ENCODE measurements around the gene MLANA. TPM values are rescaled to one million over a fixed set of nuclear protein-coding genes. Genes with fewer than 3 reads are reported as not detected.

The MLANA gene
- total and polyA plus RNA-seq, 10 of the 15 experiments (the other 5 are each of a cell fraction or from before 2014, with no cell fraction given): 0.11 to 0.26 (median 0.13) TPM; not detected in 6

DNA sequence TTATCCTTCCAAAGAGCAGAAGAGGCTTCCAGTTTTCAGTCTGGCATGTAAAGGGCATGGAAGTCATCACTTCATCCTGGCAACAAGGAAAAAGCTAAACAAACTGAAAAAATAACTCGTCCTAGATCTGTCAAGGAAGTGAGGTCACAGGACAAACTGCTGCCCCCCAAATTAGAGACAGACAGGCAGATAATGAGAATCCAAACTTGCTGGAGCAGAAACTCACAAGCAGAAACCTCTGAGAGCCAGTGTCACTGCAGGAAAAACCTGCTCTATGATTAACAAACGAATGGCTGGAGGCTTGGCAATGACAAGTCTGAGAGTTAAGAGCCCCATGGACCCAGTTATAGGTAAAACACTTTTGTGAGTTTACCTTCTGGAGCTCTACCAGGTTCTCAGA lies 18.9 kb upstream of the MLANA start:
- POLR2A ChIA-PET: interaction anchor here (0.6 to 1.5 kb wide), 2 partner anchors 11 to 15 kb away, joined by 3 to 6 read pairs; no protein-coding TSS in a partner anchor
- RAD21 ChIA-PET (ENCODE audit: unreplicated experiment): interaction anchor here (1.0 to 1.3 kb wide), 2 partner anchors 13 to 26 kb away, joined by 3 read pairs; no protein-coding TSS in a partner anchor

DNA sequence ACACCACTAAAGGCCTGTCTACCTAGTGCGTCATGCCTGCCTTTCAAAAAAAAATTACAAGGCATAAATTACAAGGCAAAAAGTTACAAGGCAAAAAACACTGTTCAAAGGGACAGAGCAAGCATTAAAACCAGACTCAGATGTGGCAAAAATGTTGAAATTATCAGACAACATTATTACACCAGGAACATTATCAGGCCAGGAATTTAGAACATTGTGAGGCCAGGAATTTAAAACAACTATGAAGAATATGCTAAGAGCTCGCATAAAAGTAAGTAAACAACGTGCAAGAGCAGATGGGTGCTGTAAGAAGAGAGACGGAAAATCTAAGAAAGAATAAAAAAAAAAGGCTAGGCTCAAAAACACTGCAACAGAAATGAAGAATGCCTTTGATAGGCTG lies 18.2 kb upstream of the MLANA start:
- no peak for FAIRE-seq
- H3K79me2 ChIP-seq (ENCODE audit: control insufficient read depth, insufficient read depth, low read length): no peaks in the 10 kb centered on the region
- ChIA-PET POLR2A (interaction anchor here (1.5 kb wide), 1 partner anchor 14 kb away, joined by 3 read pairs; no protein-coding TSS in a partner anchor), SMC1A (ENCODE audit: uncharacterized antibody, unreplicated experiment) (interaction anchor here (0.6 to 1.9 kb wide), 5 partner anchors 12 to 20 kb away, joined by 3 to 6 read pairs (median 3); no protein-coding TSS in a partner anchor), CTCF (interaction anchor here (0.8 to 3.6 kb wide), 5 partner anchors 15 to 123 kb away, joined by 3 to 13 read pairs (median 5); no protein-coding TSS in a partner anchor), RAD21 (ENCODE audit: unreplicated experiment) (interaction anchor here (1.3 kb wide), 1 partner anchor 14 kb away, joined by 3 read pairs; no protein-coding TSS in a partner anchor)
- peaks cover 5% of the 10 kb centered on the region; the same call in 1 of the 2 replicates for H3K4me1 ChIP-seq (ENCODE audit: control insufficient read depth, insufficient read depth, low read length)
- no peaks in the 10 kb centered on the region for H3K9me3 ChIP-seq (replicated peaks; ENCODE audit: control insufficient read depth, insufficient read depth, low read length)
- no peaks in the 10 kb centered on the region for H3K36me3 ChIP-seq (ENCODE audit: control insufficient read depth in 2 of 2, insufficient read depth in 2 of 2, low read length in 1 of 2)
- intact Hi-C loops (cut with micrococcal nuclease; ENCODE audit: unreplicated experiment): no loop called here
- WGBS (ENCODE audit: insufficient coverage, insufficient replicate concordance, low lambda C conversion rate, missing lambda C conversion rate): 55% methylated on average over 4 of the region's 4 CpGs
- H4K20me1 ChIP-seq (ENCODE audit: control insufficient read depth, insufficient read depth): no peaks in the 10 kb centered on the region
- H3K27me3 ChIP-seq (replicated peaks in 1 of 2; ENCODE audit: control insufficient read depth in 2 of 2, insufficient read depth in 2 of 2, low read length in 1 of 2): no peaks in the 10 kb centered on the region
- H3K4me3 ChIP-seq: no peak overlapping the region
- in situ Hi-C loops (cut with MboI): no loop called here
- DNase-seq (ENCODE audit: low read depth, low spot score): no peak
- H3K4me2 ChIP-seq (ENCODE audit: control insufficient read depth, insufficient read depth): no peak overlapping the region
- H2AFZ ChIP-seq (ENCODE audit: control insufficient read depth, low read depth, low read length): no peak overlapping the region
- no TSS peak for BruUV-seq (replicated peaks)
- ATAC-seq: no peak
- H3K27ac ChIP-seq (ENCODE audit: control insufficient read depth, insufficient read depth): no peak overlapping the region
- H3K9ac ChIP-seq (ENCODE audit: control insufficient read depth, insufficient read depth, low read length): no peak overlapping the region
- TF ChIP-seq, protein P1, sequence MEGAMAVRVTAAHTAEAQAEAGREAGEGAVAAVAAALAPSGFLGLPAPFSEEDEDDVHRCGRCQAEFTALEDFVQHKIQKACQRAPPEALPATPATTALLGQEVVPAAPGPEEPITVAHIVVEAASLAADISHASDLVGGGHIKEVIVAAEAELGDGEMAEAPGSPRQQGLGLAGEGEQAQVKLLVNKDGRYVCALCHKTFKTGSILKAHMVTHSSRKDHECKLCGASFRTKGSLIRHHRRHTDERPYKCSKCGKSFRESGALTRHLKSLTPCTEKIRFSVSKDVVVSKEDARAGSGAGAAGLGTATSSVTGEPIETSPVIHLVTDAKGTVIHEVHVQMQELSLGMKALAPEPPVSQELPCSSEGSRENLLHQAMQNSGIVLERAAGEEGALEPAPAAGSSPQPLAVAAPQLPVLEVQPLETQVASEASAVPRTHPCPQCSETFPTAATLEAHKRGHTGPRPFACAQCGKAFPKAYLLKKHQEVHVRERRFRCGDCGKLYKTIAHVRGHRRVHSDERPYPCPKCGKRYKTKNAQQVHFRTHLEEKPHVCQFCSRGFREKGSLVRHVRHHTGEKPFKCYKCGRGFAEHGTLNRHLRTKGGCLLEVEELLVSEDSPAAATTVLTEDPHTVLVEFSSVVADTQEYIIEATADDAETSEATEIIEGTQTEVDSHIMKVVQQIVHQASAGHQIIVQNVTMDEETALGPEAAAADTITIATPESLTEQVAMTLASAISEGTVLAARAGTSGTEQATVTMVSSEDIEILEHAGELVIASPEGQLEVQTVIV (IDR thresholded peaks at IDR 0.05; ENCODE audit: borderline replicate concordance, partially characterized antibody): no peak
- TF ChIP-seq FOXK2 (IDR thresholded peaks at IDR 0.05): no peak
- no peak for TF ChIP-seq NFXL1 (IDR thresholded peaks at IDR 0.05; ENCODE audit: borderline replicate concordance)
- no peak for TF ChIP-seq ATF7 (IDR thresholded peaks at IDR 0.05; ENCODE audit: low read depth)
- no peak for TF ChIP-seq ZNF622 (IDR thresholded peaks at IDR 0.05)
- no peak for TF ChIP-seq ZBED1 (IDR thresholded peaks at IDR 0.05; ENCODE audit: borderline replicate concordance)
- TF ChIP-seq SIX5 (IDR thresholded peaks at IDR 0.05; ENCODE audit: low read depth, low read length, severe bottlenecking): no peak
- no peak for TF ChIP-seq SREBF2 (IDR thresholded peaks at IDR 0.05; ENCODE audit: low read length)
- TF ChIP-seq ZNF217 (IDR thresholded peaks at IDR 0.05): no peak
- TF ChIP-seq NRF1 (conservative IDR thresholded peaks at IDR 0.05; ENCODE audit: low read depth, low read length): no peak
- TF ChIP-seq RFX5 (IDR thresholded peaks at IDR 0.05; ENCODE audit: low read depth, low read length): no peak
- no peak for TF ChIP-seq RELA (IDR thresholded peaks at IDR 0.05; ENCODE audit: borderline replicate concordance, partially characterized antibody)
- TF ChIP-seq MTA2 (IDR thresholded peaks at IDR 0.05; ENCODE audit: low read depth): no peak
- no peak for TF ChIP-seq POU2F2 (IDR thresholded peaks at IDR 0.05; ENCODE audit: borderline replicate concordance, low read depth, low read length)
- TF ChIP-seq PAX5 (IDR thresholded peaks at IDR 0.05; ENCODE audit: borderline replicate concordance, low read depth, low read length): no peak
- TF ChIP-seq KDM1A (IDR thresholded peaks at IDR 0.05; ENCODE audit: borderline replicate concordance): no peak

More for the DNA sequence above, 18.9 kb upstream of the MLANA start:
- Histone ChIP-seq H3K9me3 (replicated peaks; ENCODE audit: control insufficient read depth, insufficient read depth, low read length) (no peaks in the 10 kb centered on the region), H3K36me3 (ENCODE audit: control insufficient read depth in 2 of 2, insufficient read depth in 2 of 2, low read length in 1 of 2) (no peaks in the 10 kb centered on the region), H3K27me3 (replicated peaks in 1 of 2; ENCODE audit: control insufficient read depth in 2 of 2, insufficient read depth in 2 of 2, low read length in 1 of 2) (no peaks in the 10 kb centered on the region), H3K4me3 (no peak overlapping the region), H4K20me1 (ENCODE audit: control insufficient read depth, insufficient read depth) (no peaks in the 10 kb centered on the region), H3K9ac (ENCODE audit: control insufficient read depth, insufficient read depth, low read length) (no peak overlapping the region), H3K4me1 (ENCODE audit: control insufficient read depth, insufficient read depth, low read length) (peaks cover 5% of the 10 kb centered on the region; the same call in 1 of the 2 replicates), H3K79me2 (ENCODE audit: control insufficient read depth, insufficient read depth, low read length) (no peaks in the 10 kb centered on the region), H3K27ac (ENCODE audit: control insufficient read depth, insufficient read depth) (no peak overlapping the region), H2AFZ (ENCODE audit: control insufficient read depth, low read depth, low read length) (no peak overlapping the region), H3K4me2 (ENCODE audit: control insufficient read depth, insufficient read depth) (no peak overlapping the region)
- BruUV-seq (replicated peaks): no TSS peak
- in situ Hi-C loops (cut with MboI) (no loop called here), intact Hi-C loops (cut with micrococcal nuclease; ENCODE audit: unreplicated experiment) (no loop called here)
- DNase-seq (ENCODE audit: low read depth, low spot score): no peak
- ChIA-PET CTCF (interaction anchor here (0.8 to 3.6 kb wide), 6 partner anchors 17 to 183 kb away, joined by 3 to 13 read pairs (median 3); no protein-coding TSS in a partner anchor), SMC1A (ENCODE audit: uncharacterized antibody, unreplicated experiment) (interaction anchor here (0.8 to 2.6 kb wide), 5 partner anchors 12 to 182 kb away, joined by 3 to 10 read pairs (median 3); no protein-coding TSS in a partner anchor)
- 5% methylated on average over 2 of the region's 2 CpGs for WGBS (ENCODE audit: insufficient coverage, insufficient replicate concordance, low lambda C conversion rate, missing lambda C conversion rate)
- no peak for TF ChIP-seq NFYB (IDR thresholded peaks at IDR 0.05; ENCODE audit: insufficient read depth, low read depth, low read length)
- no peak for TF ChIP-seq MEF2A (IDR thresholded peaks at IDR 0.05; ENCODE audit: insufficient read depth, low read depth, low read length)
- no peak for ATAC-seq
- FAIRE-seq: no peak
